ENCODE measurements around the gene CENPVL2.
"Not testable (repeated sequence)": the region's sequence is repeated elsewhere in the genome, so short reads cannot be mapped to it uniquely, and the experiment has no call there.

CENPVL2 gene

GRCh38 chrX:51643377-51643776 is 39.3 kb downstream of the CENPVL2 start:
- no peaks in the 10 kb centered on the region for H3K36me3 ChIP-seq (ENCODE audit: control insufficient read depth, insufficient read depth, low read length)
- no peaks in the 10 kb centered on the region for H3K27me3 ChIP-seq (ENCODE audit: control insufficient read depth, insufficient read depth, low read length, poor library complexity, severe bottlenecking)
- H3K9me3 ChIP-seq (ENCODE audit: control insufficient read depth, low read length) = no peaks in the 10 kb centered on the region
- no peaks in the 10 kb centered on the region for H3K4me1 ChIP-seq (ENCODE audit: control insufficient read depth, insufficient read depth, low read length)
- H3K27ac ChIP-seq (ENCODE audit: insufficient read depth, low read depth, low read length, poor library complexity, severe bottlenecking) = no peak overlapping the region
- WGBS, 2 experiments = 94 to 95% methylated on average over 2 of the region's 2 CpGs
- H3K4me3 ChIP-seq (ENCODE audit: insufficient read depth, low read depth, low read length) = no peak overlapping the region

DNA sequence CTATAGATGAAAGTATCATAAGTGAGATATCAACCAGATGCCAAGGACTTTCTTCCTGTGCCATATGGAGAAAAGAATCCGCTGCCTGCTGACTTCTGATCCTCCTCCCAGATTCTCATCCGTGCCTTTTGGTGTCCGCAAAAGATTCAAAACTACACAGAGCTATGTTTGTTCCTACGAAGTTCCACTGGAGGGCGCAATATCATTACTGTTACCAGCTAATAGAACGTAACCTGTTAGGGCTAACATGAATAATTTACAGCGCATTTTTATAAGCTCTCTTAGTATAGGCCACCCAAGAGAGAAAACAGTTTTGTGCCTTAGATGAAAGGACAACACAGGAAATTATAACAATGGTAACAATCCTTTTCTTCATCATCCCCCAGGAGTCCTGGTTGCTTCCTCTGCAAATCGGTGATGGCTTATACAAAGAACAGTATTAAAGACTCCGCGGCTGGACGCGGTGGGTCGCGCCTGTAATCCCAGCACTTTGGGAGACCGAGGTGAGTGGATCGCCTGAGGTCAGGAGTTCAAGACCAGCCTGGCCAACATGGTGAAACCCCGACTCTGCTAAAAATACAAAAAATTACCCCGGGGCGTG is 41.1 kb downstream of the CENPVL2 start:
- Histone ChIP-seq H3K36me3 (ENCODE audit: control insufficient read depth, insufficient read depth, low read length) (no peaks in the 10 kb centered on the region), H3K27ac (ENCODE audit: insufficient read depth, low read depth, low read length, poor library complexity, severe bottlenecking) (no peak overlapping the region), H3K4me3 (ENCODE audit: insufficient read depth, low read depth, low read length) (no peak overlapping the region), H3K27me3 (ENCODE audit: control insufficient read depth, insufficient read depth, low read length, poor library complexity, severe bottlenecking) (no peaks in the 10 kb centered on the region), H3K4me1 (ENCODE audit: control insufficient read depth, insufficient read depth, low read length) (no peaks in the 10 kb centered on the region), H3K9me3 (ENCODE audit: control insufficient read depth, low read length) (no peaks in the 10 kb centered on the region)
- 45 to 49% methylated on average over 18 to 19 of the region's 19 CpGs for WGBS, 2 experiments

GRCh38 chrX:51636511-51636910 is 46.1 kb downstream of the CENPVL2 start:
- not testable (repeated sequence) for H3K4me3 ChIP-seq (ENCODE audit: insufficient read depth, low read depth, low read length); H3K27me3 ChIP-seq (ENCODE audit: control insufficient read depth, insufficient read depth, low read length, poor library complexity, severe bottlenecking)
- WGBS, 2 experiments = 94 to 97% methylated on average over 6 to 7 of the region's 7 CpGs

More at GRCh38 chrX:51636511-51636910, 46.1 kb downstream of the CENPVL2 start:
- not testable (repeated sequence) for H3K36me3 ChIP-seq (ENCODE audit: control insufficient read depth, insufficient read depth, low read length); H3K4me1 ChIP-seq (ENCODE audit: control insufficient read depth, insufficient read depth, low read length); H3K27ac ChIP-seq (ENCODE audit: insufficient read depth, low read depth, low read length, poor library complexity, severe bottlenecking); H3K9me3 ChIP-seq (ENCODE audit: control insufficient read depth, low read length)

Measured in ectodermal cell (in vitro differentiated cells).